A549 (cell line): Measurements from ENCODE around the gene SUPT3H. TPM values are rescaled to one million over a fixed set of nuclear protein-coding genes. Genes with fewer than 3 reads are reported as not detected.

ENCODE experiments used
- ATAC-seq, 2 experiments: fragments of 200-7000 bp in 1 of 2; fragments of >200 bp in 1 of 2; cut with Nextera tagmentation in 1 of 2; cut with Tn5 transposase in 1 of 2; 3 replicates each; pipeline versions ENCODE4 v1.8.0 to v1.9.1; 2018 to 2020; ENCODE audit warnings: mild to moderate bottlenecking in 1 of 2, moderate library complexity in 1 of 2
- CTCF ChIA-PET: fragments of 300-600 bp; sonication (Branson Sonifier 250); formaldehyde crosslinking; extraction: SDS; loops from one replicate; lab custom pipeline; 2021; ENCODE audit warnings: antibody characterized with exemption, inconsistent platforms; lab: Yijun Ruan, JAX
- POLR2A ChIA-PET: fragments of 350-600 bp; formaldehyde crosslinking; extraction: SDS; loops from one replicate; lab custom pipeline; 2021; ENCODE audit warnings: antibody characterized with exemption, inconsistent platforms; lab: Yijun Ruan, JAX
- DNase-seq, 2 experiments: peaks; one replicate each; pipeline versions ENCODE4 v3.0.0 to v3.0.0-alpha.2; 2011 to 2016; ENCODE audit warnings: low read depth in 1 of 2, low spot score in 1 of 2
- FAIRE-seq: peaks from 2 replicates; lab custom pipeline; 2011; peaks lifted over from hg19 to GRCh38; lab: Jason Lieb, UNC
- H3K27ac ChIP-seq, 2 experiments: fragments of >200 bp; sonication (Bioruptor Twin); formaldehyde crosslinking; 3 replicates each; pipeline ENCODE4 v1.5.1; 2016 to 2017
- H3K4me1 ChIP-seq: fragments of >200 bp; sonication (Bioruptor Twin); formaldehyde crosslinking; 3 replicates; pipeline ENCODE4 v1.6.1; 2016
- H3K4me2 ChIP-seq: fragments of >200 bp; sonication (Bioruptor Twin); formaldehyde crosslinking; 3 replicates; pipeline ENCODE4 v1.6.1; 2016
- H3K4me3 ChIP-seq: fragments of >200 bp; sonication (Bioruptor Twin); formaldehyde crosslinking; 3 replicates; pipeline ENCODE4 v1.5.1; 2016
- H3K9me3 ChIP-seq: fragments of >200 bp; sonication (Bioruptor Twin); formaldehyde crosslinking; 3 replicates; pipeline ENCODE4 v1.6.1; 2016
- BHLHE40 ChIP-seq: IDR thresholded peaks from 2 replicates; pipeline ENCODE4 v1.6.1; 2012; ENCODE audit warnings: low read depth, low read length, inconsistent platforms
- CBX2 ChIP-seq: fragments of 200-600 bp; sonication (generic); IDR thresholded peaks from 2 replicates; pipeline ENCODE4 v1.6.1; 2016; ENCODE audit warnings: low read depth, mild to moderate bottlenecking, borderline replicate concordance
- CBX8 ChIP-seq: fragments of 200-600 bp; sonication (generic); IDR thresholded peaks from 2 replicates; pipeline ENCODE4 v1.6.1; 2016
- CEBPB ChIP-seq, 2 experiments: fragments of >200 bp in 1 of 2; sonication (Bioruptor Twin) in 1 of 2; formaldehyde crosslinking in 1 of 2; IDR thresholded peaks; 2 replicates each; pipeline ENCODE4 v1.6.1; 2012 to 2016
- CHD4 ChIP-seq: fragments of 200-600 bp; sonication (generic); IDR thresholded peaks from 2 replicates; pipeline ENCODE4 v1.6.1; 2016; ENCODE audit warnings: antibody characterized with exemption, mild to moderate bottlenecking, borderline replicate concordance
- EHF ChIP-seq: fragments of 250-450 bp; sonication (Bioruptor Pico); IDR thresholded peaks from 2 replicates; pipeline ENCODE4 v1.5.0; 2020; ENCODE audit warnings: mild to moderate bottlenecking
- EHMT2 ChIP-seq: fragments of 200-600 bp; sonication (generic); IDR thresholded peaks from 2 replicates; pipeline ENCODE4 v1.6.1; 2016; ENCODE audit warnings: antibody characterized with exemption, low read depth, mild to moderate bottlenecking, moderate library complexity
- EP300 ChIP-seq, 2 experiments: fragments of >200 bp; sonication (Bioruptor Twin); formaldehyde crosslinking; IDR thresholded peaks; 2 replicates in 1 of 2; 3 replicates in 1 of 2; pipeline ENCODE4 v1.6.1; 2016 to 2017
- FOSB ChIP-seq: fragments of 250-450 bp; sonication (Bioruptor Pico); IDR thresholded peaks from 2 replicates; pipeline ENCODE4 v1.5.0; 2020; ENCODE audit warnings: mild to moderate bottlenecking, moderate library complexity
- GATA3 ChIP-seq: IDR thresholded peaks from 2 replicates; pipeline ENCODE4 v1.6.1; 2012; ENCODE audit warnings: borderline replicate concordance
- HEYL ChIP-seq: fragments of 250-450 bp; sonication (Bioruptor Pico); IDR thresholded peaks from 2 replicates; pipeline ENCODE4 v1.8.0; 2021; ENCODE audit warnings: mild to moderate bottlenecking, moderate library complexity
- HOXA7 ChIP-seq: fragments of 250-450 bp; sonication (Bioruptor Pico); IDR thresholded peaks from 2 replicates; pipeline ENCODE4 v1.5.0; 2020; ENCODE audit warnings: mild to moderate bottlenecking, moderate library complexity
- HOXB13 ChIP-seq: fragments of 250-450 bp; sonication (Bioruptor Pico); IDR thresholded peaks from 2 replicates; pipeline ENCODE4 v1.5.0; 2020; ENCODE audit warnings: low read depth, mild to moderate bottlenecking, moderate library complexity
- HOXB5 ChIP-seq: fragments of 250-450 bp; sonication (Bioruptor Pico); IDR thresholded peaks from 2 replicates; pipeline ENCODE4 v1.5.0; 2020; ENCODE audit warnings: mild to moderate bottlenecking, moderate library complexity
- JUNB ChIP-seq: fragments of >200 bp; sonication (Bioruptor Twin); formaldehyde crosslinking; IDR thresholded peaks from 2 replicates; pipeline ENCODE4 v1.6.1; 2016
- KDM1A ChIP-seq: fragments of 200-600 bp; sonication (generic); IDR thresholded peaks from 2 replicates; pipeline ENCODE4 v1.6.1; 2016; ENCODE audit warnings: low read depth, mild to moderate bottlenecking
- MYC ChIP-seq: IDR thresholded peaks from 2 replicates; pipeline ENCODE4 v1.6.1; 2012; ENCODE audit warnings: mild to moderate bottlenecking, inconsistent platforms, low read length, improper control_type of control experiment, borderline replicate concordance
- NPAS2 ChIP-seq: fragments of 250-450 bp; sonication (Bioruptor Pico); IDR thresholded peaks from 2 replicates; pipeline ENCODE4 v1.8.0; 2022; ENCODE audit warnings: mild to moderate bottlenecking, moderate library complexity, borderline replicate concordance
- NR3C1 ChIP-seq: fragments of >200 bp; sonication (Bioruptor Twin); formaldehyde crosslinking; IDR thresholded peaks from 3 replicates; pipeline ENCODE4 v1.6.1; 2017
- POLR2A ChIP-seq: IDR thresholded peaks from 2 replicates; pipeline ENCODE4 v1.6.1; 2012; ENCODE audit warnings: mild to moderate bottlenecking, low read length
- RAD21 ChIP-seq, 2 experiments: fragments of >200 bp in 1 of 2; sonication (Bioruptor Twin) in 1 of 2; formaldehyde crosslinking in 1 of 2; IDR thresholded peaks in 1 of 2; conservative IDR thresholded peaks in 1 of 2; 2 replicates in 1 of 2; 3 replicates in 1 of 2; pipeline ENCODE4 v1.6.1; 2012 to 2018; ENCODE audit warnings: inconsistent platforms in 1 of 2
- RCOR1 ChIP-seq: fragments of 150-350 bp; IDR thresholded peaks from 2 replicates; pipeline ENCODE4 v1.6.1; 2014; ENCODE audit warnings: antibody characterized with exemption, low read length, low read depth
- RNF2 ChIP-seq: fragments of 200-600 bp; sonication (generic); IDR thresholded peaks from 2 replicates; pipeline ENCODE4 v1.6.1; 2016; ENCODE audit warnings: low read depth, mild to moderate bottlenecking, antibody characterized with exemption, moderate library complexity, borderline replicate concordance
- SMC3 ChIP-seq: fragments of >200 bp; sonication (Bioruptor Twin); formaldehyde crosslinking; IDR thresholded peaks from 3 replicates; pipeline ENCODE4 v1.6.1; 2018; ENCODE audit warnings: inconsistent platforms
- SREBF2 ChIP-seq: fragments of 450-650 bp; IDR thresholded peaks from 2 replicates; pipeline ENCODE4 v1.6.1; 2014; ENCODE audit warnings: mild to moderate bottlenecking, moderate library complexity
- TFCP2L1 ChIP-seq: fragments of 250-450 bp; sonication (Bioruptor Pico); IDR thresholded peaks from 2 replicates; pipeline ENCODE4 v1.5.0; 2021; ENCODE audit warnings: mild to moderate bottlenecking
- ZC3H11A ChIP-seq: fragments of 450-650 bp; IDR thresholded peaks from 2 replicates; pipeline ENCODE4 v1.6.1; 2014; ENCODE audit warnings: antibody characterized with exemption, mild to moderate bottlenecking
- ZNF302 ChIP-seq: fragments of 250-450 bp; sonication (Bioruptor Pico); IDR thresholded peaks from 2 replicates; pipeline ENCODE4 v1.9.0; 2021; ENCODE audit warnings: inconsistent platforms, mild to moderate bottlenecking, moderate library complexity
- WGBS: methylation state at CpG from one replicate; pipeline ENCODE4 v1.1.6; 2017; ENCODE audit errors: missing lambda C conversion rate; 5-methylcytosine and 5-hydroxymethylcytosine counted together
- polyA plus RNA-seq, 4 experiments: library from polyadenylated mRNA; depleted of rRNA in 3 of 4; stranded (reverse); fragments of >200 nt; fragmentation: RNase III in 1 of 4; extraction: RNeasy Plus Mini Kit Qiagen cat#74134 plus additional on column Dnase treatment in 1 of 4; gene quantifications; 2 replicates in 3 of 4; 3 replicates in 1 of 4; pipeline ENCODE4 v1.2.3, GENCODE V29; 2011 to 2017
- TF ChIP-seq, protein P1 (sequence below): fragments of 450-650 bp; IDR thresholded peaks from 2 replicates; pipeline ENCODE4 v1.6.1; 2014; ENCODE audit warnings: antibody characterized with exemption
- TF ChIP-seq, protein P2 (sequence below): fragments of >200 bp; sonication (Bioruptor Twin); formaldehyde crosslinking; IDR thresholded peaks from 2 replicates; pipeline ENCODE4 v1.6.1; 2016
- TF ChIP-seq, protein P3 (sequence below): IDR thresholded peaks from 2 replicates; pipeline ENCODE4 v1.6.1; 2012; ENCODE audit warnings: low read depth, borderline replicate concordance
- TF ChIP-seq, protein P4 (sequence below): fragments of >200 bp; sonication (Bioruptor Twin); formaldehyde crosslinking; IDR thresholded peaks from 3 replicates; pipeline ENCODE4 v1.5.1; 2016
- TF ChIP-seq, protein P5 (sequence below): IDR thresholded peaks from 2 replicates; pipeline ENCODE4 v1.6.1; 2012
- TF ChIP-seq, protein P6 (sequence below): fragments of 250-450 bp; sonication (Bioruptor Pico); IDR thresholded peaks from 2 replicates; pipeline ENCODE4 v1.5.0; 2021; ENCODE audit warnings: mild to moderate bottlenecking, moderate library complexity, borderline replicate concordance

Gene SUPT3H
- polyA plus RNA-seq, 2 of the 4 experiments (the other 2 are of a cell fraction): 4.3 to 6.2 TPM

DNA sequence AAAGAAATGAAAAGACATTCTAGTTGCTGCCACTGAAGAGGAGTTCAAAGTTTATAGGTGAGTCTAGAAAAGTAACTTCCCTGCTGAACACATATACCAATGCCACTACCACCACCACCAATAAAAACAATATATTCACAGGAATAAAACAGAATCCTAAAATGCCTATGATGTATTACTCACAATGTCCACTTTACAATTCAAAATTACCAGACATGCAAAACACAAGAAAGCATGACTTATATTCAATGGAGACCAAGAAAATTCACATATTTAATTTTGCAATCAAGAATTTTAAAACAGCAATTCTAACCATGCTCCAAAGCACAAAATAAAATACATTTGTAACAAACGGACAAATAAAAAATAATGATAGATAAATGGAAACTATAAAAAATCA, 434.9 kb downstream of the SUPT3H start:
- no peak for ATAC-seq
- DNase-seq: no peak
- POLR2A ChIA-PET: no interaction called here
- Histone ChIP-seq H3K4me3 (no peak overlapping the region), H3K4me1 (no peaks in the 10 kb centered on the region), H3K27ac (no peak overlapping the region), H3K4me2 (no peak overlapping the region), H3K9me3 (no peaks in the 10 kb centered on the region)
- no peak for FAIRE-seq
- TF ChIP-seq HEYL (no peak), SMC3 (no peak), BHLHE40 (no peak), MYC (no peak), HOXB13 (no peak)
- TF ChIP-seq, protein P1, sequence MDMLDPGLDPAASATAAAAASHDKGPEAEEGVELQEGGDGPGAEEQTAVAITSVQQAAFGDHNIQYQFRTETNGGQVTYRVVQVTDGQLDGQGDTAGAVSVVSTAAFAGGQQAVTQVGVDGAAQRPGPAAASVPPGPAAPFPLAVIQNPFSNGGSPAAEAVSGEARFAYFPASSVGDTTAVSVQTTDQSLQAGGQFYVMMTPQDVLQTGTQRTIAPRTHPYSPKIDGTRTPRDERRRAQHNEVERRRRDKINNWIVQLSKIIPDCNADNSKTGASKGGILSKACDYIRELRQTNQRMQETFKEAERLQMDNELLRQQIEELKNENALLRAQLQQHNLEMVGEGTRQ: no peak
- WGBS: 68% methylated on average over 1 of the region's 1 CpG
- CTCF ChIA-PET: no interaction called here

DNA sequence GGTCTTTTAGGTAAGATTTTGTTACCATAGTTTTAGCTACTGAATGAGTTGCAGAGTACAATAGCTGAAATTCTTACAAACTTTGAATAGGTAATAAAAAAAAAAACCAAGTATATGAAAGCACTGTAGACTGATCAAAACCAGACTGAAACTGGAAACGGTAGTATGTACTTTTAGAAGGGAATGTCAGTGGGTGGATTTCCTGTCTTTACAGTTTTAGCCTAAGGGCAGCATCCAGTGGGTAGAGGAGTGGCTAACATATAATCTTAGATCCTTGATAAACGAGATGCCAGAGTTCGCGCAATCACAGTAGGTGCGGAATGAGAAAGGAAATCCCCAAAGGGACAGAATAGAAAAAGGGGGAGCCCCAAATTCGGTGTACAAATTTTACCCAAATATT, 435.5 kb downstream of the SUPT3H start:
- ATAC-seq (no peak), DNase-seq (no peak), FAIRE-seq (no peak)
- 69% methylated on average over 6 of the region's 6 CpGs for WGBS
- H3K9me3 ChIP-seq: no peaks in the 10 kb centered on the region
- H3K4me2 ChIP-seq: no peak overlapping the region
- POLR2A ChIA-PET: no interaction called here
- CTCF ChIA-PET: interaction anchor here (1.0 kb wide), 1 partner anchor 467 kb away, joined by 3 read pairs; no protein-coding TSS in a partner anchor
- no peak for TF ChIP-seq CBX2
- TF ChIP-seq, protein P2, sequence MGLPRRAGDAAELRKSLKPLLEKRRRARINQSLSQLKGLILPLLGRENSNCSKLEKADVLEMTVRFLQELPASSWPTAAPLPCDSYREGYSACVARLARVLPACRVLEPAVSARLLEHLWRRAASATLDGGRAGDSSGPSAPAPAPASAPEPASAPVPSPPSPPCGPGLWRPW: no peak
- TF ChIP-seq, protein P3, sequence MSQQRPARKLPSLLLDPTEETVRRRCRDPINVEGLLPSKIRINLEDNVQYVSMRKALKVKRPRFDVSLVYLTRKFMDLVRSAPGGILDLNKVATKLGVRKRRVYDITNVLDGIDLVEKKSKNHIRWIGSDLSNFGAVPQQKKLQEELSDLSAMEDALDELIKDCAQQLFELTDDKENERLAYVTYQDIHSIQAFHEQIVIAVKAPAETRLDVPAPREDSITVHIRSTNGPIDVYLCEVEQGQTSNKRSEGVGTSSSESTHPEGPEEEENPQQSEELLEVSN: no peak
- TF ChIP-seq CEBPB (IDR thresholded peaks at IDR 0.05): no peak
- no peak for TF ChIP-seq EHMT2
- TF ChIP-seq RAD21 (conservative IDR thresholded peaks at IDR 0.05 in 1 of 2, IDR thresholded peaks at IDR 0.05 in 1 of 2): no peak
- TF ChIP-seq RCOR1: no peak
- TF ChIP-seq SREBF2: no peak
- TF ChIP-seq JUNB: no peak
- no peak for TF ChIP-seq TFCP2L1 (CRISPR knock-in tag)
- no peak for TF ChIP-seq CBX8
- no peak for TF ChIP-seq CHD4
- no peak for TF ChIP-seq HOXB5 (CRISPR knock-in tag)
- TF ChIP-seq, protein P4, sequence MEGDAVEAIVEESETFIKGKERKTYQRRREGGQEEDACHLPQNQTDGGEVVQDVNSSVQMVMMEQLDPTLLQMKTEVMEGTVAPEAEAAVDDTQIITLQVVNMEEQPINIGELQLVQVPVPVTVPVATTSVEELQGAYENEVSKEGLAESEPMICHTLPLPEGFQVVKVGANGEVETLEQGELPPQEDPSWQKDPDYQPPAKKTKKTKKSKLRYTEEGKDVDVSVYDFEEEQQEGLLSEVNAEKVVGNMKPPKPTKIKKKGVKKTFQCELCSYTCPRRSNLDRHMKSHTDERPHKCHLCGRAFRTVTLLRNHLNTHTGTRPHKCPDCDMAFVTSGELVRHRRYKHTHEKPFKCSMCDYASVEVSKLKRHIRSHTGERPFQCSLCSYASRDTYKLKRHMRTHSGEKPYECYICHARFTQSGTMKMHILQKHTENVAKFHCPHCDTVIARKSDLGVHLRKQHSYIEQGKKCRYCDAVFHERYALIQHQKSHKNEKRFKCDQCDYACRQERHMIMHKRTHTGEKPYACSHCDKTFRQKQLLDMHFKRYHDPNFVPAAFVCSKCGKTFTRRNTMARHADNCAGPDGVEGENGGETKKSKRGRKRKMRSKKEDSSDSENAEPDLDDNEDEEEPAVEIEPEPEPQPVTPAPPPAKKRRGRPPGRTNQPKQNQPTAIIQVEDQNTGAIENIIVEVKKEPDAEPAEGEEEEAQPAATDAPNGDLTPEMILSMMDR: no peak
- TF ChIP-seq ZC3H11A: no peak
- TF ChIP-seq FOSB: no peak
- no peak for TF ChIP-seq POLR2A
- TF ChIP-seq ZNF302 (CRISPR knock-in tag): no peak
- H3K27ac ChIP-seq: no peak overlapping the region
- no peaks in the 10 kb centered on the region for H3K4me1 ChIP-seq
- no peak overlapping the region for H3K4me3 ChIP-seq

DNA sequence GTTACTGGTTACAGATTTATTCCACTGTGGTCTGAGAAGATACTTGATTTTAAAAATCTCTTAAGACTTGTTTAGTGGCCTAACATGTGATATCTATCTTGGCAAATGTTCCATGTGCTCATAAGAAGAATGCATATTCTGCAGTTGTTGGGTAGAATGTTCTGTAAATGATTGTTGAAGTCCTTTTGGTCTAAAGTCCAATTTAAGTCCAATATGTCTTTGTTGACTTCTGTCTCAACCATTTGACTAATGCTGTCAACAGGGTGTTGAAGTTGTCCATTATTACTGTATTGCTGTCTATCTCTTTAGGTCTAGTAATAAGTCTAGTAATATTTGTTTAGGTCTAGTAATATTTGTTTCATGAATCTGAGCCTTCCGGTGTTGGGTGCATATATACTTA, 437.4 kb downstream of the SUPT3H start:
- DNase-seq (no peak), ATAC-seq (no peak), FAIRE-seq (no peak)
- 70% methylated on average over 1 of the region's 1 CpG for WGBS
- Histone ChIP-seq H3K27ac (no peak overlapping the region), H3K4me2 (no peak overlapping the region), H3K9me3 (no peaks in the 10 kb centered on the region), H3K4me3 (no peak overlapping the region), H3K4me1 (no peaks in the 10 kb centered on the region)
- ChIA-PET POLR2A (no interaction called here), CTCF (no interaction called here)
- TF ChIP-seq HOXA7 (CRISPR knock-in tag): no peak
- no peak for TF ChIP-seq NR3C1
- TF ChIP-seq, protein P1: no peak
- TF ChIP-seq KDM1A: no peak
- no peak for TF ChIP-seq GATA3
- TF ChIP-seq, protein P5, sequence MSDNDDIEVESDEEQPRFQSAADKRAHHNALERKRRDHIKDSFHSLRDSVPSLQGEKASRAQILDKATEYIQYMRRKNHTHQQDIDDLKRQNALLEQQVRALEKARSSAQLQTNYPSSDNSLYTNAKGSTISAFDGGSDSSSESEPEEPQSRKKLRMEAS: no peak
- TF ChIP-seq CEBPB (IDR thresholded peaks at IDR 0.05): no peak
- no peak for TF ChIP-seq EP300 (IDR thresholded peaks at IDR 0.05)
- TF ChIP-seq, protein P6, sequence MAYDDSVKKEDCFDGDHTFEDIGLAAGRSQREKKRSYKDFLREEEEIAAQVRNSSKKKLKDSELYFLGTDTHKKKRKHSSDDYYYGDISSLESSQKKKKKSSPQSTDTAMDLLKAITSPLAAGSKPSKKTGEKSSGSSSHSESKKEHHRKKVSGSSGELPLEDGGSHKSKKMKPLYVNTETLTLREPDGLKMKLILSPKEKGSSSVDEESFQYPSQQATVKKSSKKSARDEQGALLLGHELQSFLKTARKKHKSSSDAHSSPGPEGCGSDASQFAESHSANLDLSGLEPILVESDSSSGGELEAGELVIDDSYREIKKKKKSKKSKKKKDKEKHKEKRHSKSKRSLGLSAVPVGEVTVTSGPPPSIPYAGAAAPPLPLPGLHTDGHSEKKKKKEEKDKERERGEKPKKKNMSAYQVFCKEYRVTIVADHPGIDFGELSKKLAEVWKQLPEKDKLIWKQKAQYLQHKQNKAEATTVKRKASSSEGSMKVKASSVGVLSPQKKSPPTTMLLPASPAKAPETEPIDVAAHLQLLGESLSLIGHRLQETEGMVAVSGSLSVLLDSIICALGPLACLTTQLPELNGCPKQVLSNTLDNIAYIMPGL (CRISPR knock-in tag): no peak
- TF ChIP-seq EHF (CRISPR knock-in tag): no peak
- TF ChIP-seq RNF2: no peak
- TF ChIP-seq NPAS2 (CRISPR knock-in tag): no peak
